CD1c-positive myeloid dendritic cell (primary cell): ENCODE results near the gene PGRMC2.
"Not testable (repeated sequence)": the region's sequence is repeated elsewhere in the genome, so short reads cannot be mapped to it uniquely, and the experiment has no call there.

ENCODE experiments used
- DNase-seq: peaks from one replicate; pipeline ENCODE4 v3.0.0-alpha.2; 2016; ENCODE audit errors: extremely low spot score

The PGRMC2 gene

GRCh38 chr4:128267745-128268144 lies 19.9 kb downstream of the PGRMC2 start:
- no peak for DNase-seq

GRCh38 chr4:128267171-128267570 lies 20.4 kb downstream of the PGRMC2 start:
- not testable (repeated sequence) for DNase-seq

DNA sequence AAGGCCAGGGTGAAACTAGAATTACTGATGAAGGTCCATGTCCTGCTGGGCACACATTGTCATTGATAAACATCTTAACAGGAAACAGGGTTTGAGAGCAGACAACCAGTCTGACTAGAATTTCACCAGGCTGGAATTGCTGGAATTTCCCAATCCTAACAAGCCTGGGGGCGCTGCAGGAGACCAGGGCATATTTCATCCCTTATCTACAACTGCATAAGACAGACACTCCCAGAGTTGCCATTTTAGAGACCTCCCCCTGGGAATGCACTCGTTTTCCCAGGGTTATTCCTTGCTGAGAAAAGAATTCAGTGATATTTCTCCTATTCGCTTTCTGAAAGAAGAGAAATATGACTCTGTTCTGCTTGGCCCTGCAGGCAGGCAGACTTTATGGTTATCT lies 22.1 kb downstream of the PGRMC2 start:
- not testable (repeated sequence) for DNase-seq

- not testable (repeated sequence) for DNase-seq
Measured at GRCh38 chr4:128259889-128260288, 27.7 kb downstream of the PGRMC2 start.

DNA sequence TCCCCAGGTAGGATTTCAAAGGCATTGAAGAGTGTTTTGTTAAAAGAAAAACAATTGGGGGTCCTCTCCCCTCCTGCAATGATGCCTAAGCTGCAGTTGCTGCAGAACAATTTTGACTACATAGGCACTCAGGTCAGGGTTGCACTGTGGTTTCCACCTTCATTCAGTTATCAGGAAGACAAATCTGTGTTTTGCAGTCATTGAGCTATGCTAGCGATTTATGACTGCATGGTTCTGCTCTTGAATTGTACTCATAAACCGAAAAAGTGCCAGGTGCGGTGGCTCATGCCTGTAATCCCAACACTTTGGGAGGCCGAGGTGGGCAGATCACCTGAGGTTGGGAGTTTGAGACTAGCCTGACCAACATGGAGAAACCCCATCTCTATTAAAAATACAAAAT lies 29.4 kb downstream of the PGRMC2 start:
- DNase-seq, result not testable (repeated sequence)

GRCh38 chr4:128256539-128256938 lies 31.1 kb downstream of the PGRMC2 start:
- DNase-seq, result no peak

DNA sequence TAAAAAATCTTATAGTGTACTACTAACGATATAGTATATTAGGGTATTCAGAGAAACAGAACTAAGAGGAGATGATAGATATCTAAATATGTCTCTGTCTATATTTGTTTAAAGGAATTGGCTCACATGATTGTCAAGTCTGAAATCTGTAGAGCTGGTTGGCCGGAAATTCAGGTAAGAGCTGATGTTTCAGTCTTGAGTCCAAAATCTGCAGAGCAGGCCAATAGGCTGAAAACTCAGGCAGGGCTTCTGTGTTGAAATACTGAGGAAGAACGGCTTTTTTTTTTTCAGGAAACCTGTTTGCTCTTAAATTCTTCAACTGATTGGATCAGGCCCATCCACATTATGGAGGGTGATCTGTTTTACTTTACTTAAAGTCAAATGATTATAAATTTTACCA lies 31.7 kb downstream of the PGRMC2 start:
- DNase-seq, result no peak

DNA sequence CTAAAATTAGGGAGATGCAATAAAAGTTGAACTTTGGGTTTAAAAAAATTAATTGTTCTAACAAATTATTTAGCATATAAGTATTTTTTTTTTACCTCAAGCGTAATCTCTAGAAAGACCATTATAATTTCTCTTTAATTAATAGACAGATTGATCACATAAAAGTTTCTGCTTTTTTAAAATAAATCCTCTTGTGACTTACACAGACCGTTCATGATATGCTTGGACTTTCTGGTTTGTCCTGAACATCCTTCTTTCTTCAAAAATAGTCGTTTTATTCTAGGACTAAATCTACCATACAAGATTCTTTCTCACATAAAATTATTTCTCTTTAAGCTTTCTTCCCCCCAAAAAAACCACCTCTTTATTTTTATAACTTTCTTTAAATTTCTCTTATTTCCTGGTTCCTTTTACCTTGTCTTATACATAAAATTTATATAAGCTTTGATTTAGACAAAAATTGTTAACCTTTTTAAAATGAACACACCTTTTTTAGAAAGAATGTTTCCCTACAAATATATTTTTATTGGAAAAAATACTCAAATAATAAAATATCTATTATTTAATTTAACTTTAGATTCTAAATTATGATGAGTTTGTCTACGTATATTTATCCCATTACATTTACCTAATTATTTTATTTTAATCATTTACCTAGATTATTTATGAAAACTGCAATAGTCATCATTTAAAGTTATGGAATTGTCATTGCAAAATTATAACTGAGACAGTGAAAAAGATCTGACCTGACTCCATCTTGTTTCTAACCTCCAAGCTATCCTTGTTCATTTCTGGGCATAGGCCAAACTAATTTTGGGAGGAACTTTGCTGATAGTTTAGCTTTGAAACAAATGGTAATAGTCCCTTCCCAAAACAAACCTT lies 37.6 kb downstream of the PGRMC2 start:
- DNase-seq, result no peak

- DNase-seq, result no peak
Measured at GRCh38 chr4:128247906-128248305, 39.7 kb downstream of the PGRMC2 start.

DNA sequence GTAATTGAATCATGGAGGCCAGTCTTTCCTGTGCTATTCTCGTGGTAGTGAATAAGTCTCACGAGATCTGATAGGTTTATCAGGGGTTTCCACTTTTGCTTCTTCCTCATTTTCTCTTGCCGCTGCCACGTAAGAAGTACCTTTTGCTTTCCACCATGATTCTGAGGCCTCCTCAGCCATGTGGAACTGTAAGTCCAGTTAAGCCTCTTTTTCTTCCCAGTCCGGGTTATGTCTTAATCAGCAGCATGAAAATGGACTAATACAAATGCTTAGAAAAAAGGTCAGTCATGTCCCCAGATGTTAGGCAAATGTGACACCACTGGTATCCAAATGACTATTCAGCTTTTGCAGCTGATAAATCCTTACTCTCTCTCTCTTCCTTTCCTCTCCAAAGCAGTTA lies 42.2 kb downstream of the PGRMC2 start:
- DNase-seq, result not testable (repeated sequence)

DNA sequence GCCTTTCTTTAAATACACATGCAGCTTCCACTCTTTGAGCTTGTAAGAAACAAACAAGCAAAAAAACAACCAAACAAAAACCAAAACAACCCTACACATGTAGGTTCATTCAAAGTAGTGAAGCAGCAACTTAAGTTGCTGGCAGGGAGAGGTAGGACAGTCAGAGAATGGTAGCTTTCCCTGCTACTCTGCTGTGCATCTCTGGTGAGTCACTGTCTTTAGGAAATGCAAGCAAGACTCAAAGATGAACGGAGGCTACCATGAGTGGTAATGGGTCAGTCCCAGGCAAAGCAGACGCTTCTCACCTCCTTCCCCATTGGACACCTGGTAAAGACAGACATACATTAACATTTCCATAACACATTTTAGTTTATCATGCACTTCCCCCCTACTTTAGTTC lies 43.2 kb downstream of the PGRMC2 start:
- DNase-seq, result no peak

GRCh38 chr4:128242601-128243000 lies 45.0 kb downstream of the PGRMC2 start:
- no peak for DNase-seq

DNA sequence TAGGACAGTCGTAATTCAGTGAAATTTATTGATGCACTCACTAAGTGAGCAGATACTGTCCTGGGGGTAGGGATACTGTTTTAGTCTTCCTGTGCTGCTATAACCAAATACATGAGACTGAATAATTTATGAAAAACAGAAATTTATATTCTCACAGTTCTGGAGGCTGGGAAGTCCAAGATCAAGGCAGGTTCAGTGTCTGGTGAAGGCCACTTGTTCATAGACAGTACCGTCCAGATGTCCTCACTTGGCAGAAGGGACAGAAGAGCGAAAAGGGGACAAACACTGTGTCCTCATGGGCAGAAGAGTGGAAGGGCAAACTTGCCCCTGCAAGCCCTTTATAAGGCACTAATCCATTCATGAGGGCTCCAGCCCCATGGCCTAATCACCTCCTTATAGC lies 45.6 kb downstream of the PGRMC2 start:
- no peak for DNase-seq

DNA sequence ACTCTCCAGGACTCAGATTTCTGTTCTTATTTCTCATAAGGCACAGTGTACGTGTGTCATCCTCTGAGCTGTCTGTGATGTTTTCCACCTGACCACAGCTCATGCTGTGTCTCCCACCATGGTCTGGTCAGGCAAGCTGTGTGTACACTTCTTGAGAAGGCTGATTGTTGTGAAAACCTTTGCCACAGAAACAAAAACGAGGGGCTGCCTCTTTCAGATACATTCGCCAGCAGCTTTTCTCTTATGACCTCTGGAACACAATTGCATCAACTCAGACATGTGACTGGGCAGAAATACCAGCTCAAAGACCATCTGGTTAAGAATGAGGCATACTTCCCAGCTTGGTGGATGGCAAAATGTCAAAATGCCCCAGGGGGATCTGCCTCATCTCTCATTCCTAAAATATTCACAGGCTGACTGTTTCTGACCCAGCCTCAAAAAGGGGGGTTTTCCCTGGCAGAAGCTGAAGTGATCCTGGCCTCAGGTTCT lies 46.1 kb downstream of the PGRMC2 start:
- DNase-seq, result no peak

- no peak for DNase-seq
Measured at GRCh38 chr4:128241019-128241418, 46.6 kb downstream of the PGRMC2 start.

DNA sequence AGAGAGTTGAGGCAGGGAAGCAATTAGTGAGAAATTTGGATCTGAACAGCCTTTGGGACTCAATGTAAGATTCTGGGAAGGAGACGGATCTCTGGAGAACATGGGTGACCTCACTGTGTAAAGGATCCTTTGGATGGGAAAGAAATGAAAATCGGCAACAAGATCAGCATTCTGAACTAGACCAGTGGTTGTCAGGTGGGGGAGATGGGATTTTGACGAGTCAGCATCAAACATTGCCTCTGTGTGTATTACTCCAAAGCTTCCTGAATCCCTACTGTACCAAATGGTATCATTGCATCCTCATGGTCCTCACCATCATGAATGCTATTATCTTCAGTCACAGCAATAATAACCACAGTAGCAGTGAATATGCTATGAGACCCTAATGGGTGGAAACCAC lies 52.8 kb downstream of the PGRMC2 start:
- no peak for DNase-seq

GRCh38 chr4:128232719-128233118 lies 54.9 kb downstream of the PGRMC2 start:
- DNase-seq, result no peak

DNA sequence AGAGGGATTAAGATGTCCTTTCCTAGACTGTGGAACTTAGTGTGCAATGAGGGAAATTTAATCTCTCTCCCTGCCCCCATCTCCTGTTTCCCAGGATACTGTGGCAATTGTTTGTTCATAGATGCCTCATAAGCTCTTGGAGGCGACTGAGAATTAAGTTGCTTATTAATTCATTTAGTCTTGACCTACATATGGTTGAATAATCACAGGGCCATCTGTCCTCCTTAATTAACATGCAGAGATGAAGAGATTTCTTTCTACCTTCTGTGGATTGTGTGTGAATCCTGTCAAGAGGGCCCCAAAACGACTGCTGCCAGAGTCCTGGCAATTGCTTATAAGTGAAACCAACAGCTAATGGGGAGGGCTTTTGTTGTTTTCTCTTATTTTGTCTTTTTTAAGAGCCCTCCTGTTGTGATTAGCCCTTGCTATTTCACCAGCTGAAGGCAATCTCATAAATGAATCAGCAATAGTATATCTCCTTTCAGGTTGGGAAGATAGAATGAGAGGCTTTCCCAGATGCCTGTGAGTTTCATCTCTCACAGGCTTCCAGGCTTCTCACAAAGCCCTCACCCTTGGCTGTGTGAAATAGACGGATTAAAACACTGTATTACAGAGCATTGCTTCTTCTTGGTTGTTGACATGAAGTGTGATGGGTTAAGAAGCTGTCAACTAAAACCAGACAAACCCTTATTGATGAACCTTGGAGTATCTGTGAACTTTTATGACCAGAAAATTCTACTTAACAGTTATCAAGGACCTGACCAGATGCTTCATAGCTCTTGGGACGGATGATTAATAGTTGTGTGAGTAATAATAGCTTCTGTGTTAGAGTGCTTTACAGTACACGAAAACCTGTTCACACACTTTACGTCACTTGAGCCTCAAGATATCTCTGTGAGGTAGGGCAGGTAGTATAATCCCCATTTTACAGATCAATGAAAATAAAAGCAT lies 58.5 kb downstream of the PGRMC2 start:
- DNase-seq, result no peak

DNA sequence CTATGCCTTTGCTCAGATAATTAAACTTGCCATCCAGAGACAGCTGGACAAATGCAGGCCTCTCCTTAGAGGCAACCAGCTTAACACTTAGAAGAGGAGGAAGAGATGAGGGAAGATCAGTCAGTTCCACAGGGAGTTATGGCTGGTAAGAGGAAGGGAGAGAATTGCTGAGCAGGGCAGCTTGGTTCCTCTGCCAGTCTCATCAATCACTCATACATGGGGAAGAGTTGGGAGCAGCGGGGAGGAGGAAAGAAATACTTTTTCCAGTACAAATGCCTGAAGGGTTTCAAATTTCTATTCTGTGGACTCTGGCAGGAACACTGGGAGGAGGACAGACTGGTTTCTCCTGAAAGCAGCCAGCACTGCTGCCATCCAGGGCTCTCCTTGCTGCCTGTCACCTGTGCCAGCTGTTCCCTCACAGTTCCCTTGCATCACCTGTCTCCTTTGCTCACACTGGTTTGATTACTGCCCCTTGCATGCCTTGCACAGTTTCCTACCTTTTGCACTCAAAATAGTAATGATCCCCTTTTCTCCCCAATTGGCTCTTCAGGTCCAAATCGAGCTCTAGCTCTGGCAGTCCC lies 59.5 kb downstream of the PGRMC2 start:
- no peak for DNase-seq

DNA sequence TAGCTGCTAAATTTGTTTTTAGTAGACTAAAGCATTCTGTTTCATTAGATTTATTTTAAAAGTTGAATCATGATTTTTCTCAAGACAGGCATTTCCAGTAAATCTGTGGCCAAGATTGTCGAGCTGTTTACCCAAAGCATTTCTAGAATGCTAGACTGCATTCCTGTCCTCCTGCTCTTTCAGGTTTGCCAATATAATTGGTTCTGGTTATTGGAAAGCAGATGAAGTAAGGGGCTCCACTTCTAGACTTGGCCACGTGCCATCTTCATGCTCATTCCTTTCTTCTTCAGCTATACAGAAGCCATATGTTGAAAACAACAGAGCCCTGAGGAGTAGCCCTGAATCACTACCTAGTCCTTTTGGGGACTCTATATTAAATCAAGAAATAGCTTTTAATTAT lies 62.5 kb downstream of the PGRMC2 start:
- DNase-seq, result no peak

GRCh38 chr4:128221586-128221985 lies 66.0 kb downstream of the PGRMC2 start:
- DNase-seq, result no peak
